ENCODE measurements around the gene SACM1L.
"Not testable (repeated sequence)": the region's sequence is repeated elsewhere in the genome, so short reads cannot be mapped to it uniquely, and the experiment has no call there.

SACM1L gene

DNA sequence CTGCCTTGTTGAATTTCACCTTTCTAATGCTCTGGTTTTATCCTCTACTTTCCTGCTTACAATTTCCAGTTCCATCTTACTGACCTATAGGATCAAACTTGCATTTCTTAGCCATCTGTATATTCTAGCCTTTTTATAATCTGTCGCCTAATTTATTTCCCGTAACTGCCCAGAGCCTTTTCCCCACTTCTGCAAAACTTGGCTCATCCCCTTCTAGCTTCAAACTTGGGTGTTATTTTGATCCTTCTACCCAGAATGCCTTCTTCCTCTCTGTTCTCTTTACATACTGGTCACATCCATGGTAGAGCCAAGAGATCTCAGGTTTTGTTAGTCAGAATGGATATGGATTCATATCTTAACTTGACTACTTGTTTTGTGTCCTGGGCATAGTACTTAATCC is 2.6 kb downstream of the SACM1L start:
- DNase-seq (ENCODE audit: low read depth, low spot score): no peak

DNA sequence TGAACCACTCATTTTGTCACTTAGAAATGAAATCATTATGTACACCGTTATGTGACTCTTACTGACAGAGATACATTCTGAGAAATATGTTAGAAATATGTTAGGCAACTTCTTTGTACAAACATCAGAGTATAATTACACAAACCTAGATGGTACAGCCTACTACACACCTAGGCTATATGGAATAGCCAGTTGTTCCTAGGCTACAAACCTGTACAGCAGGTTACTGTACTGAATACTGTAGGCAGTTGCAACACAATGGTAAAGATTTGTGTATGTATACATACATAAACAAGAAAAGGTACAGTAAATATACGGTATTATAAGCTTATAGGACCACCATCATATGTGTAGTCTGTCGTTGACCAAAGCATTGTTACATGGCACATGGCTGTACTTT is 3.7 kb downstream of the SACM1L start:
- no peak for DNase-seq (ENCODE audit: low read depth, low spot score)

DNA sequence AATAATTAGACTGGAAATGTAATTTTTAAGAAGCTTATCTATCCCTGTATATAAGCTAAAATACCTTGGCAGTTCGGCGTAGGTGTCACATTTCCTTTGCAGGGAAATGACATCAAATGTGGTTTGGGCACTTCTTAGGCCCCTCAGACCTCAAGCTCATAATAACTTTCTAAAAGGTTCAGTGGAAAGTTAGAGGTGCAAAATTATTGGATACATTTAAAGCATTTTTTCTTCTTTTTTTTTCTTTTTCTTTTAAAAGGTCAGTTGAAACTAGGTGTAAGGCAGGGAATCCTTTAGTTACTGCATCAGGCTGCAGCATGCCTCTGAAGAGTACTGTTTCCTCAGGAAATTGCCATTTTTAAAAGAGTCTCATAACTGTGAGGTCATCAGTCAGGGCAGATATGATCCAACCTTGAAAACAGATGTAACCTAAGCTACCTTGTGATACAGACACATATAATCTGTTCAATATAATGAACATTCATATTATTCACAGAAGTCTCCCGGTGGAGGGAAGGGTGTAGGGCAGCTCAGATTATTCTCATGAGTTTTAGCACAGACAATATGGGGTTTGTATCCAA is 4.8 kb downstream of the SACM1L start:
- no peak for DNase-seq (ENCODE audit: low read depth, low spot score)

DNA sequence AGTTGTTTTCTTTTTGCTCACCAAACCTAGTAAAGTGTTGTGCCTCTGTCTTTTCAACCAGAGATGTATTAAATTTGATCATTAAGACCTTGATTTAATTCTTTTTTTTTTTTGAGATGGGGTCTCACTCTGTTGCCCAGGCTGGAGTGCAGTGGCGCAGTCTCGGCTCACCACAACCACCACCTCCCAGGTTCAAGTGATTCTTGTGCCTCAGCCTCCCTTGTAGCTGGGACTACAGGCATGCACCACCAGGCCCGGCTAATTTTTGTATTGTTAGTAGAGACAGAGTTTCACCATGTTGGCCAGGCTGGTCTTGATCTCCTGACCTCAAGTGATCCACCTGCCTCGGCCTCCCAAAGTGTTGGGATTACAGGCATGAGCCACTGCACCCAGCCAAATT is 6.0 kb downstream of the SACM1L start:
- not testable (repeated sequence) for DNase-seq (ENCODE audit: low read depth, low spot score)

DNA sequence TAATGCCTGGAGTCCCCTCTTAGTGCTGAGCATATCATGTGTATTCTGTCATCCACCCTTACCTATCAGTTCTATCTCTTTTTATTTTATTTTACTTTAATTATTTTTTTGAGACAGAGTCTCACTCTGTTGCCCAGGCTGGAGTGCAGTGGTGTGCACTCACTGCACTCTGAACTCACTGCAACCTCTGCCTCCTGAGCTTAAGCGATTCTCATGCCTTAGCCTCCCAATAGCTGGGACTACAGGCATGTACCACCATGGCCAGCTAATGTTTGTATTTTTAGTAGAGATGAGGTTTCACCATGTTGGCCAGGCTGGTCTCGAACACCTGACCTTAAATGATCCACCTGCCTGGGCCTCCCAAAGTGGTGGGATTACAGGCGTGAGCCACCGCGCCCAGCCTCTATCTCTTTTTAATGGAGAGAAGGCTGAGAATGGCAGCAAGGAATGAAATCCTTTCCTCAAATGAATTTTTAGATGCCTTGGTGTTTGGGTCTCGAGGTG is 11.4 kb downstream of the SACM1L start:
- no peak for DNase-seq (ENCODE audit: low read depth, low spot score)

DNA sequence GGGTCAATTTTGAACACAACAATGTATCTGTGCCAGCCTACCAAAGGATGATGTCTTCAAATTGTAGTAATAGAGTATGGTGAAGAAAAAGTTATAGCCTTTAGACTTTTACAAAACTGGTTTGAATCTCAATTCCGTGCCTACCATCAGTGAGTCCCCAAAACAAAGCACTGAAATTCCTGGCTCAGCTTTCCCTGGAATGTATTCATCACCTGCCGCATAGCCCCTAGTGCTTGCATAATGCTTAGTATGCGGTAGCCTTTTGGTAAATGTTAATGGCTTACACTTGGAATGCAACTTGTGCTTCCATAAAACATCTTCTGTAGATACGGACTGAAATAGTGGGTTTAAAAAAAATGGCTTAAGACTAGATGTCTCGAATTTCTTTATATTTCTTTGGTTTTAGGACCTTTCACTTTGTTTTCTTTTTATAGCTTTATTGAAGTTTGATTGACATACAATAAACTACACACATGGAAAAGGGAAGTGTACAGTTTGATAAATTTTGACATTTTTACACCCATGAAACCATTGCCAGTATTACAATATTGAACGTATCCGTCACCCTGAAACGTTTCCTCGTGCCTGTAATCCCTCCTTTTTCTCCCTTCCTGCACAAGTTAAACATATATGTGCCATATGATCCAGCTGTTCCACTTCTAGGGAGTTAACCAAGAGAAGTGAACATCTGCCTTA is 12.1 kb downstream of the SACM1L start:
- DNase-seq (ENCODE audit: low read depth, low spot score): peak; percentile 59

DNA sequence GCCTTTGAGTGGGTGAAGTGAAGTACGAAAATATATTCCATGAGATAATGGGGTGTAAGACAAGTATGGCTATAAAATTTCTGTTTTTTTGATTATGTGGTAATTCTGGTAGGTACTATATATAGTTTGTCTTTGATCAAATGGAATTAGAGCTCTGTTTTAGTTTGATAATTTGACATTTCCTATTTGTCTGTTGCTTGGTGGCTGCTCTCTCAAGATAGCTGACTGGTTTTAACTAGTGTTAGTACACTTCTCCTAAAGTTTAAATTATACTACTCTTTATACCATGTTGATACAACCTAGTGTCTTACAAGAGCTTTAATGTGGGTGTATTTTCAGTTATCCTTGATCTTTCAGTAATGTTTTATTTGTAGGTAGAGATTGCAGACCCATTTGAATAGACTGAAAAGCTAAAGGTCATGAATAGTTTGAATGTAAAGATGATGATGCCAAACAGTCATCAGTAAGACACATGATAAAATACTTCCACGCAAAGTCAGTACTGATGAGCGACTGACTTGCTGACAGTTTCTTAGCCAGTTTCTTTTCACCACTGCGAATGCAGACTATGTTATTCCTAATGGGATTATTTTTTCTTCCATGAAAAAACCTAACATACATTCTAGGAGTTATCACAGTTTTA is 15.2 kb downstream of the SACM1L start:
- DNase-seq (ENCODE audit: low read depth, low spot score): no peak

DNA sequence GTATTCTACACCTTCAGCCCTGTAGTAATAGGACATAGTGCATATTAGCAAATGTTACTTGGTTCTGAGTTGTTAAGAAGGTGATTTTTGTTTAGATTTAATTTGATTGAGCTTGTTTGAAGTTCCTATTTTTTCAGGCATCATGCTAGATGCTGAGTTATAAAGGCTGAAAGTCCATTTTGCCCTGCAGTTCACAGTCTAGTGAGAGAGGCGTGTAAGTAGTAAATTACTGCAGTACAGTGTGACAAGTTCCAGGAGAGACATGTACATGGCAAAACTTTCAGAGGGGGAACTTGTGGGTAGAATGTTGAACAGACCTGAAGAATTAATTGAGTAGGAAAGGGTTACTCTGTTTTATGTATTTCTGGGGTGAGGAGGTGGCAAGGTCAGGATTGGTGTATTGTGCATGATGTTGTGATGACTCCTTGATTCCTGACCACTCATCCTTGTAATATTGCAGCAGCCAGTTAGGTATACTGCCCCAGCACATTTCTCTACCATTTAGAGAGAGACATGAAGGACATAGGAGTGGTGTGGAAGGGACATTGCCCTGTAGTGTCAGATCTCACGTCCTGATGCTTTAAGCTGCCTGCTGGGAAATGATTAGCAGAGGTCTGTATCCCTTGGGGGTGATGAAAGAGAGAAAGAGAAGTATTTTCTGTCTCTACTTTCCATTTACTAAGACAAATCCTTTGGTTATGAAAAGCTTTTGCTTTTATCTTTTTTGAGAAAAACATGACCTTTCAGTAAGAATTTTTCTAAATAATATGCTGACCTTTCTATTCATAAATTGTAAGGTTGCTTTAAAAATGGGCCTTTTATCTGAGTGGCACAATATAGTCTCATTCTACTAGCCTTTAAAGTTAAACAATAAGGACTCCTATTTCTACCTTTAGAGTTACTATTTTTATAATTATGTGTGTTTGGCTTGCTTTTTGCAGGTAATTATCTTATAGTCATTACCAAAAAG is 16.9 kb downstream of the SACM1L start:
- no peak for DNase-seq (ENCODE audit: low read depth, low spot score)

DNA sequence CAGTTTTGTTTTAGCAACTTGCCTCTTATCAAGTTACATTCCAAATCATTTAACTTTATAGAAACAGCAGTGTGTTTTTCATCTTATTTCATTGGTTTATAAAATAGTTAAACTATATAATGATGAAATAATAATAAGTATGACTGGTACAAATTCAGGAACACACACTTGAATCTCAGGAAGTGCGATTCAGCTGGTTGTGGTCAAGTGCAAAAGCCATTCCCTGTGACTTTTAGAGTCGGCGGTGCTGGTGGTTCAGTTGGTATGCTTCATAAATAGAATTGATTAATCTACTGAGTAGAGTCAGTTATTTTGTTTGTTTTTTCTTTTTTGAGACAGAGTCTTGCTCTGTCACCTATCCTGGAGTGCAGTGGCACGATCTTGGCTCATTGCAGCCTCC is 22.7 kb downstream of the SACM1L start:
- DNase-seq (ENCODE audit: low read depth, low spot score): no peak

DNA sequence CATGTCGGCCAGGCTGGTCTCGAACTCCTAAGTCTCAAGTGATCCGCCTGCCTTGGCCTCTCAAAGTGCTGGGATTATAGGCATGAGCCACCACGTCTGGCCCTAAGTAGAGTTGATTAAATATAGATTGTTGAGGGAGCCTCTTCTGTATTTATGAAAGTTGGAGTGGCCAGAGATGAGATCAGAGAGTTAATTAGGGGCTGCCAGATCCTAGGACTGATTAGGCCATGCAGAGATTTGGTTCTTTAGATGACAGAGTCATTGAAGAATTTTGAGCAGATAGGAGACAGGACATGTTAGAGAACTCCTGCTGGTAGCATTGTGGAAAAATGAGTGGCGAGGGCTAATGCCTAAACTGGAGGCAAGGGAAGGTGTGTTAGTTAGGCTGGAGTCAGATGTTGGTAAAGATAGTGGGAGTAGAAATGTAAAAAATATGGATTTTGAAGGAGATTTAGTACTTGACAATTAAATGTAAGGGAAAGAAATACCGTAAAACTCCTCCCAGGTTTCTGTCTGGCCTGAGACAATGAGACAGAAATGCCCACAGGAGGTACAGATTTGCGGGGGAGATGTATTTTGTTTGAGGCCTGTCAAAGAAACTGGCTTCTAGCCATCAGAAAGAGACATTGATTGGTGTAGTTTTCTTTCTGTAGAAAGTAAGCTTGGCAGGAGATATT is 23.4 kb downstream of the SACM1L start:
- peak; percentile 11 for DNase-seq (ENCODE audit: low read depth, low spot score)

DNA sequence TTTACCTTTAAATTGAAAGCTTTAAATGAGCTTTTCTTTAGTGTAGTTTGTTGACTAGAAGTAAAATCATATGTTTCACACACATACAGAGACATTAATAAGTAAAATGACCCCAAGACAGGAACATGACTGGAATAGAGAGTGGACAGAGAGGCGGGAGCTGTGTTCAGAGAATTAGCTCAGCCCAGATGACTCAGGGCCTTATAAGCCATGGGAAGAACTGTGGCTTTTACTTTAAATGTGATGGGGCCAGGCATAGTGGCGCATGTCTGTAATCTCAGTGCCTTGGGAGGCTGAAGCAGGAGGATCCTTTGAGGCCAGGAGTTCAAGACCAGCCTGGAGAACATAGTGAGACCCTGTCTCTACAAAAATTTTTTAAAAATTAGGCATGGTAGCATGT is 26.7 kb downstream of the SACM1L start:
- no peak for DNase-seq (ENCODE audit: low read depth, low spot score)

DNA sequence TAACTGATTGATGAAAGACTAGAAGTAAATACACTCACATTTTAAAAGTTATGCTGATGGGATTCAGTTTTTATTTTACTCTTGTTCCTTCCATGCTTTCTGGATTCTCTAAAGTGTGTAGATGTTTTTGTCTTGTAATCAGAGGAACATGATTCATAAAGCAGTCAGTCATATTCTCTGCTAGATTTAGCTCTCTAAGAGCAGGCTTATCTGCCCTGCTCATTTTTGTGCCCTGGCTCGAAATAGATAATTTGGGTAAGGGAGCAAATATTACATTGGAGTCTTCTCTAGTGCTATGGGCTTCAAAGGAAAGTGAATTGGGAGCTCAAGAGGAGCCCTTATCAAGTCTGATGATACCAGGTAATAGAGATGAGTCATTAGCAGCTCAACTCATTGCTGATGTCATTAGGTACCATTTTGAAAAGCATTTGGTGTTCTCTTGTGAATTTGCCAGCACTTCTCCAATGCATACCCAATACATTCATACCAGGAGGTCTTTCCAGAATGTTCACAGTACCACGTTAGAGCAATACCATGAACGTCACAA is 27.7 kb downstream of the SACM1L start:
- DNase-seq (ENCODE audit: low read depth, low spot score): no peak

DNA sequence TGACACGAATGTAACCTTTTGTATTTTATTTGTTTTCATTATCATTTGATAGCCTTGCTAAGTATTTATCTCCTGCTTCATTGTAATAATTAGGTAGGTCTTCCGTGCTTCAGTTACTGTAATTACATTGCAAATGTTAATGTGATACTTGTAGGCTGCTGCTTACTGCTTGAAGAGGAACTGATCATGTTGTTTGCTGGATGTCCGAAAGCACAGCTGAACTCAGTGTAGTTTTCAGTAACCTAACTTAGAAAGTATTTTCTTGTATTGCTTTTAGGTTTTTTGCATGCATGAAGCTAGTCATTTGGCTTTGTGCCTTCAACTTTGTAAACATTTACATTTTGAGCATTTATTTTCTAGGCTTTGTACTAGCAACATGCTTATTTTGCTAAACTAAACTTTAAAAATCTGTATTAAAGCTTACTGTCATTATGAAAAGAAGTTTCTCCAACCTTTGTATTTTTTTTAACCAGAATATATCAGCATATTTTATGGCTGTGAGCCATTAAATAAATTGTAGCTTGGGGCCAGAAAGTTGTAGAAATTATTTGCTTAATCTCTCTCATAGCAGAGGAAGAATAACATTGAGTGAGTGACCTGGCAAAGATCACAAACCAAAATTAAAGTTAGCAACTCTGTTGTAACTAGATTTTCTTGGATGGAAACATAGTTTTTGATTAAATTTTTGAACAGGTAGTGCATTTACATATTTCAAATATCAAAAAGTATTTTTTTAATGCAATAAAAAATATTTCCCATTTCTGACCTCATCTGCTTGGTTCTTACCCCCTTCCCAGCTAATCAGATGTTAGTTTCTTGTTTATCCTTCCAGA is 30.7 kb downstream of the SACM1L start:
- DNase-seq (ENCODE audit: low read depth, low spot score): no peak

DNA sequence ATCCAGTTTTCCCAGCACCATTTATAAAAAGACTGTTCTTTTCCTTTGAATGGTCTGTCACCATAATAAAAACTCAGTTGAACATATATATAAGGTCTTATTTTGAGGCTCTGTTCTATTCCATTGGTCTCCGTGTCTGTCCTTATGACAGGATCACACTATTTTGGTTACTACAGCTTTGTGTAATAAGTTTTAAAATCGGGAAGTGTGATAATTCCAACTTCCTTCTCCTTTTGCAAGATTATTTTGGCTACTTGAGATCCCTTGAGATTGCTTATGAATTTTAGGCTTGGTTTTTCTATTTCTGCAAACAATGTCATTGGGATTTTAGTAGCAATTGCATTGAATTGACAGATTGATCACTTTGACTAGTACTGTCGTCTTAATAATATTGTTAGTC is 35.7 kb downstream of the SACM1L start:
- no peak for DNase-seq (ENCODE audit: low read depth, low spot score)

DNA sequence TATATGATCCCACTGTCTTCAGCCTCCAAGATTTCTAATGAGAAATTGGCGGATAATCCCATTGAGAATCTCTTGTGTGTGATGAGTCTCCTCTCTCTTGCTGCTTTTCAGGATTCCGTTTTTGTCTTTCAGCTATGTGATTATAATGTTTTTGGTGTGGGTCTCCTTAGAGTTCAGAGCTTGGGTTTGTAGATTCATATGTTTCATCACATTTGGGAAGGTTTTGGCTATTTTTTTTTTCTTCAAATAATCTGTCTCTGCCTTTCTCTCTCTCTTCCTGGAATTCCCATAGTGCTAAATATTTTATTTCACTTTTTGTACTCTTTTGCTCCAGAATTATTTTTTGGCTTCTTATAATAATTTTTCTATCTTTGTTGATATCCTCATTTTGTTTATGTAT is 40.4 kb downstream of the SACM1L start:
- DNase-seq (ENCODE audit: low read depth, low spot score): no peak

DNA sequence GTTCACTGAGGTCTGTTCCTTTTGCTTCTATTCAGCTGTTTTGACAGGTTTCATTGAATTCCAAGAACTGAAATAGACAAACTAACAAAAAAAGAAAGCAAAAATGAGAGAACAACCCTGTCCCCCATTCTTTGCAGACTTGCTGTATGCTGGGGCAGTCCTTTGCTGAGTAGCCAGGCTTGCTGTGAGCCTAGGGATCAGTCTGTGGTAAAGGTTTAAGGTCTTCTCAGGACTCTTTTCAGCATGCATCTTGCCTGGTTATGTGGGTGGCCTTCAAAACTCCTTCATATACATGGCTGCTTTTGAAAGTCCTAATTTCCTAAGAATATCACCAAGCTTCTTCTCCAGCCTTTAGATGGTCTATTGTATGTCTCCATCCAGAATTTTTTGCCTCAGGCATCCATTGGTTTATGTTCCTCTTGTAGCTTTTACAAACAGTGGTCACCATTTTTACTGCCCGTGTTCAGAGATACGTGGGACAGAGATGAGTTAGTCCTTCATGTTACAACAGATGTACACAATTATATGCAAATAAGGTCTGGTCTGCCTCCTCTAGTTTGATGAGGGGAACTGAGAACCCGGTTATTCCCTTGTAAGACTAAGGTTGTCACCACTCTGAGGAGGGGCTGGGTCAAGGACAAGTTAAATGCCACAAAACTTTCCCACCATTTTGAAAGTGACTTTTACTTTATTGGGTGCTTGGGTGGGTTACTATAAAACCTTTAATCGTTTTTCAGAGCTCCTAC is 41.4 kb downstream of the SACM1L start:
- DNase-seq (ENCODE audit: low read depth, low spot score): no peak

DNA sequence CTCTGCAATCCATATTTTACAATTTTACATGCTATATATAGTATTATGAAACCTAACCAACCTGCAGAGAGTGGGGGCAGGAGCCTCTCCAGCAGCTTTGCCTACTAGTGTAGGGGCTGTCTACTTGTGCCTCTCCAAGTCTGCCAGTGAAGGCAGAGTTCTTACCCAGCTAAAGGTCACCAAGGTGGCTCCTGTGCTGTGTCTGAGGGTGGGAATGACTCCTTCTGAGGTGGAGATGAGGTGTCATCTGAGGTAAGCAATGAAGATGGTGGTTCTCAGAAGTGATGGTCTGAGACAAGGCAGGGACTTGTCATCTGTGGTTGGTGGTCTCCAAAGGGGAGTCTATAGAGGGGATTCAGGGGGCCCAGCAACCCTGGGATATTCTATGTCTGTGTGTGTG is 47.5 kb downstream of the SACM1L start:
- DNase-seq (ENCODE audit: low read depth, low spot score): no peak

DNA sequence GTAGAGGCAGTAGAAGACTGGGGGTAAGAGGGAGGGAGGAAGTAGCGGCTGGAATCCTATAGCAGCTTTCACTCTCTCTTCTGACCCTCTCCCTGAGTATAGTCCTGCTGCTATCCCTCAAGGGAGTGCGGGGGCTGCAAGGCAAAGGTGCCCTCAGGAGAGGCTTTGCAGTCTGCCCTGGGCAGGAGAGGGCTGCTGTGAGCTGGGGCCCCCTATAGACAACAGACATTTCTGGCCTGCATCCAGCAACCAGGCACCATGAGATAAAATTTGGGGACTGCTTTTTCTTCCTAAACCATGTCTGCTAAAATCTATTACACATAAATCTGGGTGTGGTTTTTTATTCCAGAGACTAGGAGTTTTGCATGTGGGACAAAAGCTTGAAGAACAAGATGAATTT is 48.0 kb downstream of the SACM1L start:
- no peak for DNase-seq (ENCODE audit: low read depth, low spot score)

DNA sequence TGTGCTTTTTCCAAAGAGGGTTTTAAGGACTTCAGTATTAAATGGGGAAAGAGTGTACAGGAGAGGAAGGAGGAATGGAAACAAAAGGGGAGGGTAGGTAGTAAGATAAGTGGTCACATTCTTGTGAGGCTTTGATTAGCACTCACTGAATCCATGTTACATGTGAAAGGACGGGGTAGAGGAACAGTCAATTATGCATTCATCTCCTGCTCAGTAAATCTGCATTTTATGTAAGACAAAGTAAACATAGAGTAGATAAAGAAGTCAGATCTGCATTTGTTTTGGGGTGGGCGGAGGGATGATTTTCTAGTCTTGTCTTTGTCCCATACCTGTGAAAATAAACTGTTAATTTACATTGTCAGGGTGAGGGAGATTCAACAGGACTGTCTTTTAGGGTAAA is 50.8 kb downstream of the SACM1L start:
- DNase-seq (ENCODE audit: low read depth, low spot score): no peak
